CD14-positive monocyte (primary cell): ENCODE data around the gene PSMG3. TPM values are rescaled to one million over a fixed set of nuclear protein-coding genes. Genes with fewer than 3 reads are reported as not detected.

ENCODE experiments used
- DNase-seq, 3 donors: peaks; one replicate each; pipeline ENCODE4 v3.0.0-alpha.2; 2011 to 2022
- H2AFZ ChIP-seq: 2 replicates; pipeline ENCODE4 v1.6.0; 2012; ENCODE audit warnings: mild to moderate bottlenecking, low read depth, low read length, inconsistent platforms; ENCODE audit not compliant: insufficient read depth, poor library complexity, severe bottlenecking
- H3K27ac ChIP-seq, 2 donors: 1 replicate in 1 of 2; 2 replicates in 1 of 2; pipeline ENCODE4 v1.5.1; 2012 to 2013; ENCODE audit warnings: low read length in 2 of 2, control low read depth in 1 of 2, inconsistent platforms in 1 of 2, low read depth in 1 of 2, mild to moderate bottlenecking in 1 of 2
- H3K27me3 ChIP-seq, 2 donors: one replicate each; pipeline versions ENCODE4 v1.6.0 to v1.6.1; 2011 to 2013; ENCODE audit warnings: low read length in 2 of 2; ENCODE audit not compliant: control insufficient read depth in 2 of 2, insufficient read depth in 2 of 2
- H3K36me3 ChIP-seq, 2 donors: replicated peaks in 1 of 2; 1 replicate in 1 of 2; 2 replicates in 1 of 2; pipeline versions ENCODE4 v1.5.1 to v1.6.1; 2012 to 2013; ENCODE audit warnings: low read length in 2 of 2, control low read depth in 1 of 2, inconsistent platforms in 1 of 2, mild to moderate bottlenecking in 1 of 2; ENCODE audit not compliant: insufficient read depth in 2 of 2, control insufficient read depth in 1 of 2
- H3K4me1 ChIP-seq, 2 donors: 1 replicate in 1 of 2; 2 replicates in 1 of 2; pipeline versions ENCODE4 v1.5.1 to v1.6.1; 2012 to 2013; ENCODE audit warnings: low read length in 2 of 2, control low read depth in 1 of 2, inconsistent platforms in 1 of 2, mild to moderate bottlenecking in 1 of 2, moderate library complexity in 1 of 2; ENCODE audit not compliant: insufficient read depth in 2 of 2, control insufficient read depth in 1 of 2
- H3K4me2 ChIP-seq: replicated peaks from 2 replicates; pipeline ENCODE3; 2012; ENCODE audit warnings: low read length, moderate library complexity, mild to moderate bottlenecking; ENCODE audit not compliant: poor library complexity, severe bottlenecking; ENCODE audit errors: extremely low read depth
- H3K4me3 ChIP-seq, 3 experiments: fragments of 200-600 bp in 1 of 3; sonication (generic) in 1 of 3; replicated peaks in 1 of 3; 1 replicate in 2 of 3; 2 replicates in 1 of 3; pipeline ENCODE4 v1.5.1; 2011 to 2013; ENCODE audit warnings: low read length in 3 of 3, mild to moderate bottlenecking in 3 of 3, control low read depth in 2 of 3, low read depth in 2 of 3, inconsistent platforms in 1 of 3, moderate library complexity in 1 of 3
- H3K79me2 ChIP-seq: 2 replicates; pipeline ENCODE4 v1.6.0; 2012; ENCODE audit warnings: mild to moderate bottlenecking, control low read depth, inconsistent platforms, low read length, moderate library complexity; ENCODE audit not compliant: insufficient read depth
- H3K9ac ChIP-seq: 2 replicates; pipeline ENCODE4 v1.6.0; 2017; ENCODE audit warnings: low read length, mild to moderate bottlenecking; ENCODE audit not compliant: insufficient read depth, poor library complexity, severe bottlenecking
- H3K9me3 ChIP-seq, 2 donors: replicated peaks in 1 of 2; 1 replicate in 1 of 2; 2 replicates in 1 of 2; pipeline versions ENCODE4 v1.5.1 to v1.6.1; 2012 to 2013; ENCODE audit warnings: low read length in 2 of 2, control low read depth in 1 of 2; ENCODE audit not compliant: control insufficient read depth in 1 of 2, insufficient read depth in 1 of 2
- H4K20me1 ChIP-seq: 2 replicates; pipeline ENCODE4 v1.6.0; 2012; ENCODE audit warnings: mild to moderate bottlenecking, low read length, control low read depth, moderate library complexity; ENCODE audit not compliant: insufficient read depth
- H3K27ac Mint-ChIP-seq, 7 donors: one replicate each; pipeline ENCODE4 v1.8.0; 2020; ENCODE audit warnings: mild to moderate bottlenecking in 7 of 7, mixed read lengths in 7 of 7, moderate library complexity in 6 of 7, inconsistent platforms in 2 of 7
- H3K27me3 Mint-ChIP-seq, 3 donors: one replicate each; pipeline ENCODE4 v1.8.0; 2021 to 2022; ENCODE audit warnings: low read depth in 3 of 3, mild to moderate bottlenecking in 3 of 3, mixed read lengths in 3 of 3, moderate library complexity in 3 of 3, inconsistent platforms in 1 of 3
- H3K36me3 Mint-ChIP-seq, 2 donors: one replicate each; pipeline ENCODE4 v1.8.0; 2020; ENCODE audit warnings: mixed read lengths in 2 of 2, inconsistent platforms in 1 of 2, mild to moderate bottlenecking in 1 of 2
- H3K4me1 Mint-ChIP-seq: one replicate; pipeline ENCODE4 v1.8.0; 2020; ENCODE audit warnings: mild to moderate bottlenecking, mixed read lengths
- H3K4me3 Mint-ChIP-seq, 2 donors: one replicate each; pipeline ENCODE4 v1.8.0; 2020; ENCODE audit warnings: mild to moderate bottlenecking in 2 of 2, mixed read lengths in 2 of 2, moderate library complexity in 1 of 2
- H3K9me3 Mint-ChIP-seq, 7 donors: one replicate each; pipeline ENCODE4 v1.8.0; 2020 to 2022; ENCODE audit warnings: mixed read lengths in 7 of 7, mild to moderate bottlenecking in 6 of 7, moderate library complexity in 6 of 7, inconsistent platforms in 2 of 7
- CTCF ChIP-seq: fragments of 200-600 bp; IDR thresholded peaks from one replicate; pipeline ENCODE4 v1.8.0; 2022; ENCODE audit warnings: antibody characterized with exemption, mild to moderate bottlenecking
- WGBS: methylation state at CpG from one replicate; pipeline ENCODE4 v1.1.5; 2013; ENCODE audit warnings: missing lambda C conversion rate; ENCODE audit not compliant: insufficient coverage; 5-methylcytosine and 5-hydroxymethylcytosine counted together
- intact Hi-C, 2 donors: fragments of 100-400 bp; cut with micrococcal nuclease; formaldehyde crosslinking; loops; one replicate each; pipeline versions ENCODE4 v1.15.0 to v1.15.1; 2023
- polyA plus RNA-seq, 3 donors: library from polyadenylated mRNA; depleted of rRNA in 1 of 3; unstranded in 2 of 3; stranded (reverse) in 1 of 3; fragments of 300-500 nt in 2 of 3; fragments of >200 nt in 1 of 3; fragmentation: Illumina TruSeq in 2 of 3; gene quantifications; 1 replicate in 2 of 3; 2 replicates in 1 of 3; pipeline ENCODE4 v1.2.3, GENCODE V29; 2012 to 2021

PSMG3 gene
- polyA plus RNA-seq, 3 donors, result 32.6 to 38.8 (median 34.5) TPM

GRCh38 chr7:1530946-1531262 is 38.9 kb downstream of the PSMG3 start:
- Mint-ChIP-seq H3K36me3 (peaks cover 0 to 11% of the 10 kb centered on the region in 2 donors), H3K4me3 (no peak overlapping the region), H3K9me3 (no peaks in the 10 kb centered on the region), H3K4me1 (peaks cover 42% of the 10 kb centered on the region), H3K27ac (no peak overlapping the region), H3K27me3 (peaks cover 0 to 4% (median 0%) of the 10 kb centered on the region in 3 donors)
- WGBS, result 0% methylated on average over 44 of the region's 45 CpGs
- H2AFZ ChIP-seq, result no peak overlapping the region
- TF ChIP-seq CTCF, result no peak
- H3K9me3 ChIP-seq, result no peaks in the 10 kb centered on the region
- peaks cover 45% of the 10 kb centered on the region for H4K20me1 ChIP-seq
- intact Hi-C loops, result loop anchor here in 1 of 2 donors (10.0 kb wide), 1 partner anchor 994 kb away; no protein-coding TSS in a partner anchor
- H3K27ac ChIP-seq, result peak overlapping the region in 1 of 2 donors; percentile 98
- no peak for DNase-seq
- peaks cover 44% of the 10 kb centered on the region for H3K79me2 ChIP-seq
- H3K4me3 ChIP-seq, result peak overlapping the region; percentile 74 to 81 (median 75)
- H3K4me1 ChIP-seq, result peaks cover 38 to 54% of the 10 kb centered on the region in 2 donors
- H3K27me3 ChIP-seq, result no peaks in the 10 kb centered on the region
- peaks cover 7 to 11% of the 10 kb centered on the region in 2 donors for H3K36me3 ChIP-seq
- peak overlapping the region; percentile 84 for H3K9ac ChIP-seq
- peak overlapping the region; percentile 83 for H3K4me2 ChIP-seq

- Histone ChIP-seq H3K9ac (no peak overlapping the region), H3K79me2 (peaks cover 30% of the 10 kb centered on the region), H3K4me3 (no peak overlapping the region), H3K27me3 (no peaks in the 10 kb centered on the region), H3K27ac (no peak overlapping the region), H3K4me1 (peaks cover 38 to 53% of the 10 kb centered on the region in 2 donors), H3K4me2 (peak overlapping the region; percentile 83), H2AFZ (no peak overlapping the region), H3K36me3 (no peaks in the 10 kb centered on the region), H3K9me3 (no peaks in the 10 kb centered on the region), H4K20me1 (peaks cover 31% of the 10 kb centered on the region)
- H3K4me1 Mint-ChIP-seq, result peaks cover 42% of the 10 kb centered on the region
- no peak for TF ChIP-seq CTCF
- H3K27ac Mint-ChIP-seq, result peak overlapping the region in 5 of 7 donors; percentile 66 to 82 (median 74)
- H3K9me3 Mint-ChIP-seq, result no peaks in the 10 kb centered on the region
- peak overlapping the region in 1 of 2 donors; percentile 80 for H3K4me3 Mint-ChIP-seq
- intact Hi-C loops, result loop anchor here in 1 of 2 donors (10.0 kb wide), 1 partner anchor 995 kb away; no protein-coding TSS in a partner anchor
- H3K36me3 Mint-ChIP-seq, result peaks cover 0 to 2% of the 10 kb centered on the region in 2 donors
- WGBS, result 80% methylated on average over 16 of the region's 21 CpGs
- no peak for DNase-seq
- peaks cover 0 to 3% (median 0%) of the 10 kb centered on the region in 3 donors for H3K27me3 Mint-ChIP-seq
Observed at GRCh38 chr7:1529383-1530116, 40.3 kb downstream of the PSMG3 start.
